ENCODE measurements around the gene NSMCE4A.
"Not testable (repeated sequence)": the region's sequence is repeated elsewhere in the genome, so short reads cannot be mapped to it uniquely, and the experiment has no call there.

NSMCE4A gene

GRCh38 chr10:121926671-121927317 is 48.2 kb downstream of the NSMCE4A start:
- peak overlapping the region; percentile 71 for H3K4me3 ChIP-seq (ENCODE audit: low read length)
- TF ChIP-seq, protein P1, sequence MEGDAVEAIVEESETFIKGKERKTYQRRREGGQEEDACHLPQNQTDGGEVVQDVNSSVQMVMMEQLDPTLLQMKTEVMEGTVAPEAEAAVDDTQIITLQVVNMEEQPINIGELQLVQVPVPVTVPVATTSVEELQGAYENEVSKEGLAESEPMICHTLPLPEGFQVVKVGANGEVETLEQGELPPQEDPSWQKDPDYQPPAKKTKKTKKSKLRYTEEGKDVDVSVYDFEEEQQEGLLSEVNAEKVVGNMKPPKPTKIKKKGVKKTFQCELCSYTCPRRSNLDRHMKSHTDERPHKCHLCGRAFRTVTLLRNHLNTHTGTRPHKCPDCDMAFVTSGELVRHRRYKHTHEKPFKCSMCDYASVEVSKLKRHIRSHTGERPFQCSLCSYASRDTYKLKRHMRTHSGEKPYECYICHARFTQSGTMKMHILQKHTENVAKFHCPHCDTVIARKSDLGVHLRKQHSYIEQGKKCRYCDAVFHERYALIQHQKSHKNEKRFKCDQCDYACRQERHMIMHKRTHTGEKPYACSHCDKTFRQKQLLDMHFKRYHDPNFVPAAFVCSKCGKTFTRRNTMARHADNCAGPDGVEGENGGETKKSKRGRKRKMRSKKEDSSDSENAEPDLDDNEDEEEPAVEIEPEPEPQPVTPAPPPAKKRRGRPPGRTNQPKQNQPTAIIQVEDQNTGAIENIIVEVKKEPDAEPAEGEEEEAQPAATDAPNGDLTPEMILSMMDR (IDR thresholded peaks at IDR 0.05; ENCODE audit: insufficient read depth, low read depth, low read length, missing control alignments) = no peak
- DNase-seq (ENCODE audit: low read depth) = peak; percentile 7

GRCh38 chr10:121926157-121926556 is 48.9 kb downstream of the NSMCE4A start:
- peak; percentile 38 for DNase-seq (ENCODE audit: low read depth)
- TF ChIP-seq, protein P1 (IDR thresholded peaks at IDR 0.05; ENCODE audit: insufficient read depth, low read depth, low read length, missing control alignments) = no peak
- H3K4me3 ChIP-seq (ENCODE audit: low read length) = no peak overlapping the region

DNA sequence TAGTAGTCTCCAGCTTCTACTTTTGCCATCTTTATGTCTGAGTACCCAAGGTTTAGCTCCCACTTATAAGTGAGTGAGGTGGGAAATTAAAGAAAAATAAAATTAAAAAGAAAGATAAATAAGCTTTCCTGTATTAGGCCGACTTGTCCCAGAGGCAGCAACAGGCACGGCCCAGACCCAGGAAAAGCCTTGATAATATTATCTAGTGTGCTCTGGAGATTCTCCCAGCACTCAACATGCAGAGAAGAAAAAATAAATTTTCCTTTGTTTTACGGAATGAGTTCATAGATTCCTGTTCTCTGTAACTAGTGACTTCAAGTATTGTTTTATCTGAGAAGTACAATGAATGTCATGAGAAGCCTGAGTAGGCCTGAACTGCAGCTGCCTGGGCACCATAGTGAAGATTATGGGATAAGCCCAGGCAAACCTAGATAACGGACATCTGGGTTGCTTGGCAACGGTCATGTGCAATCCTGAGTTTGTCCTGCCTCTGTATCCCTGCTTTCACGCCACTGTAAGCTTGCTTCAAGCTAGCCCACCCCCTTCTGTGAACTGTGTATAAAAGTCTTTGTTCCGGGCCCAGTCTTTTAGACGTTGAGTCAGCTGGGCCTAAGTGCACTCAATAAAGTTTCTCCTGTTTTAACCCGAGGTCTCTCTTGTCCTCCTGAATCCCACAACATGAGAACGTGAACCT is 53.6 kb downstream of the NSMCE4A start:
- no peak for DNase-seq (ENCODE audit: low read depth)
- no peak overlapping the region for H3K4me3 ChIP-seq (ENCODE audit: low read length)
- TF ChIP-seq, protein P1 (IDR thresholded peaks at IDR 0.05; ENCODE audit: insufficient read depth, low read depth, low read length, missing control alignments) = no peak

- TF ChIP-seq, protein P1 (IDR thresholded peaks at IDR 0.05; ENCODE audit: insufficient read depth, low read depth, low read length, missing control alignments) = no peak
- DNase-seq (ENCODE audit: low read depth) = no peak
- H3K4me3 ChIP-seq (ENCODE audit: low read length) = no peak overlapping the region
Observed at GRCh38 chr10:121919666-121920065, 55.4 kb downstream of the NSMCE4A start.

- not testable (repeated sequence) for H3K4me3 ChIP-seq (ENCODE audit: low read length); DNase-seq (ENCODE audit: low read depth)
Observed at GRCh38 chr10:121918800-121919199, 56.2 kb downstream of the NSMCE4A start.

GRCh38 chr10:121914661-121915060 is 60.4 kb downstream of the NSMCE4A start:
- H3K4me3 ChIP-seq (ENCODE audit: low read length) = no peak overlapping the region
- TF ChIP-seq, protein P1 (IDR thresholded peaks at IDR 0.05; ENCODE audit: insufficient read depth, low read depth, low read length, missing control alignments) = no peak
- DNase-seq (ENCODE audit: low read depth) = no peak

GRCh38 chr10:121911421-121911697 is 63.7 kb downstream of the NSMCE4A start:
- no peak overlapping the region for H3K4me3 ChIP-seq (ENCODE audit: low read length)
- DNase-seq (ENCODE audit: low read depth) = no peak

More at GRCh38 chr10:121911421-121911697, 63.7 kb downstream of the NSMCE4A start:
- TF ChIP-seq, protein P1 (IDR thresholded peaks at IDR 0.05; ENCODE audit: insufficient read depth, low read depth, low read length, missing control alignments) = no peak
